Camera-type eye (tissue), 1 donor: ENCODE measurements around the gene ADGRL1. TPM values are rescaled to one million over a fixed set of nuclear protein-coding genes. Genes with fewer than 3 reads are reported as not detected.

Source experiments
- total RNA-seq: library from RNA; depleted of rRNA; stranded (reverse); fragments of >200 nt; gene quantifications from one replicate; pipeline ENCODE4 v1.2.3, GENCODE V29; 2014

Gene ADGRL1
- 55.4 TPM for total RNA-seq

GRCh38 chr19:14205452-14206287 lies at the start of gene ADGRL1:
ADGRL1 (minus strand) TSS chr19:14206169; CDS start chr19:14183602, 22,567 bp downstream.

GRCh38 chr19:14136509-14137281 lies 69.3 kb downstream of the ADGRL1 start, which contains the start of gene ASF1B:
ASF1B (minus strand) TSS chr19:14136589; CDS start chr19:14136456, 133 bp downstream.

GRCh38 chr19:14117668-14118164 lies 88.3 kb downstream of the ADGRL1 start, which contains the start of gene PRKACA:
PRKACA (minus strand) TSS chr19:14117762; CDS start chr19:14117547, 215 bp downstream.

Other genes starting within 250 kb of the ADGRL1 start
- 10.4 TPM for gene RFX1, start 199.8 kb downstream of the ADGRL1 start, total RNA-seq
- not detected for gene RLN3, start 178.0 kb downstream of the ADGRL1 start, total RNA-seq
- 3.2 TPM for gene IL27RA, start 174.4 kb downstream of the ADGRL1 start, total RNA-seq
- gene PALM3, start 144.1 kb downstream of the ADGRL1 start, total RNA-seq = 0.60 TPM
- 0.71 TPM for gene MISP3, start 133.4 kb downstream of the ADGRL1 start, total RNA-seq
- gene C19orf67, start 120.4 kb downstream of the ADGRL1 start, total RNA-seq = not detected
- gene SAMD1, start 115.4 kb downstream of the ADGRL1 start, total RNA-seq = 31.8 TPM
- 61.7 TPM for gene PRKACA, start 88.4 kb downstream of the ADGRL1 start, total RNA-seq
- 8.1 TPM for gene ASF1B, start 69.6 kb downstream of the ADGRL1 start, total RNA-seq
- 12.3 TPM for gene ADGRE5, start 175.3 kb upstream of the ADGRL1 start, total RNA-seq
- gene DDX39A, start 213.2 kb upstream of the ADGRL1 start, total RNA-seq = 53.5 TPM
- gene PKN1, start 227.1 kb upstream of the ADGRL1 start, total RNA-seq = 94.4 TPM